ENCODE measurements around the gene MKLN1.
"Not testable (repeated sequence)": the region's sequence is repeated elsewhere in the genome, so short reads cannot be mapped to it uniquely, and the experiment has no call there.

The MKLN1 gene

GRCh38 chr7:131403322-131403721 lies 75.6 kb downstream of the MKLN1 start:
- DNase-seq = no peak

GRCh38 chr7:131404226-131404911 lies 76.7 kb downstream of the MKLN1 start:
- DNase-seq = no peak

GRCh38 chr7:131409129-131409766 lies 81.6 kb downstream of the MKLN1 start:
- no peak for DNase-seq

- DNase-seq = no peak
These were observed 84.4 kb downstream of the MKLN1 start for GRCh38 chr7:131412031-131412430.

GRCh38 chr7:131413711-131414110 lies 86.0 kb downstream of the MKLN1 start:
- no peak for DNase-seq

- DNase-seq = peak; percentile 20
These were observed 96.6 kb downstream of the MKLN1 start for GRCh38 chr7:131424219-131424822.

- DNase-seq = no peak
These were observed 98.3 kb downstream of the MKLN1 start for GRCh38 chr7:131425992-131426391.

- not testable (repeated sequence) for DNase-seq
These were observed 103.2 kb downstream of the MKLN1 start for GRCh38 chr7:131430826-131431225.

- DNase-seq = no peak
These were observed 103.6 kb downstream of the MKLN1 start for GRCh38 chr7:131431289-131431688.

GRCh38 chr7:131431756-131432155 lies 104.1 kb downstream of the MKLN1 start:
- no peak for DNase-seq

GRCh38 chr7:131436384-131436783 lies 108.7 kb downstream of the MKLN1 start:
- DNase-seq = no peak

- DNase-seq = no peak
These were observed 111.3 kb downstream of the MKLN1 start for GRCh38 chr7:131438969-131439368.

- no peak for DNase-seq
These were observed 115.8 kb downstream of the MKLN1 start for GRCh38 chr7:131443496-131443895.

- DNase-seq = no peak
These were observed 117.0 kb downstream of the MKLN1 start for GRCh38 chr7:131444683-131445082.

- DNase-seq = no peak
These were observed 121.8 kb downstream of the MKLN1 start for GRCh38 chr7:131449373-131449902.

- peak; percentile 1 for DNase-seq
These were observed 126.8 kb downstream of the MKLN1 start for GRCh38 chr7:131454498-131454897.

- DNase-seq = no peak
These were observed 127.3 kb downstream of the MKLN1 start for GRCh38 chr7:131455001-131455400.

- DNase-seq = no peak
These were observed 127.9 kb downstream of the MKLN1 start for GRCh38 chr7:131455546-131455945.

GRCh38 chr7:131456338-131456737 lies 128.7 kb downstream of the MKLN1 start:
- no peak for DNase-seq

- DNase-seq = no peak
These were observed 131.6 kb downstream of the MKLN1 start for GRCh38 chr7:131459256-131459655.

GRCh38 chr7:131462059-131462458 lies 134.4 kb downstream of the MKLN1 start:
- no peak for DNase-seq

- not testable (repeated sequence) for DNase-seq
These were observed 135.0 kb downstream of the MKLN1 start for GRCh38 chr7:131462715-131463114.

GRCh38 chr7:131466735-131467365 lies 139.2 kb downstream of the MKLN1 start:
- no peak for DNase-seq

GRCh38 chr7:131467788-131468187 lies 140.1 kb downstream of the MKLN1 start:
- no peak for DNase-seq

All from retina (tissue), 1 donor.